Endothelial cell (in vitro differentiated cells): ENCODE results near the gene LDAF1. TPM values are rescaled to one million over a fixed set of nuclear protein-coding genes. Genes with fewer than 3 reads are reported as not detected.

Source experiments
- DNase-seq: peaks from one replicate; pipeline ENCODE4 v3.0.0; 2021; ENCODE audit warnings: low spot score
- H3K27ac Mint-ChIP-seq: one replicate; pipeline ENCODE4 v1.8.0; 2021; ENCODE audit warnings: mixed read lengths, inconsistent platforms; ENCODE audit not compliant: unreplicated experiment
- H3K27me3 Mint-ChIP-seq: one replicate; pipeline ENCODE4 v1.8.0; 2021; ENCODE audit warnings: mild to moderate bottlenecking, moderate library complexity, mixed read lengths, inconsistent platforms; ENCODE audit not compliant: unreplicated experiment
- H3K36me3 Mint-ChIP-seq: one replicate; pipeline ENCODE4 v1.8.0; 2021; ENCODE audit warnings: mild to moderate bottlenecking, low read depth, mixed read lengths, inconsistent platforms; ENCODE audit not compliant: unreplicated experiment
- H3K4me1 Mint-ChIP-seq: one replicate; pipeline ENCODE4 v1.8.0; 2021; ENCODE audit warnings: mild to moderate bottlenecking, mixed read lengths, inconsistent platforms; ENCODE audit not compliant: unreplicated experiment
- H3K4me3 Mint-ChIP-seq: one replicate; pipeline ENCODE4 v1.8.0; 2021; ENCODE audit warnings: mild to moderate bottlenecking, mixed read lengths, inconsistent platforms; ENCODE audit not compliant: unreplicated experiment
- H3K9me3 Mint-ChIP-seq: one replicate; pipeline ENCODE4 v1.8.0; 2021; ENCODE audit warnings: mixed read lengths, inconsistent platforms; ENCODE audit not compliant: unreplicated experiment
- CTCF ChIP-seq: fragments of 200-600 bp; sonication (generic); IDR thresholded peaks from one replicate; pipeline ENCODE4 v1.5.0; 2021; ENCODE audit warnings: antibody characterized with exemption; ENCODE audit not compliant: unreplicated experiment
- total RNA-seq: library from RNA; stranded (reverse); fragmentation: NEBNext Ultra II Directional; extraction: Animal tissue kit (Norgen Biotek cat#: 25700); gene quantifications from one replicate; pipeline ENCODE4 v1.2.1, GENCODE V29; 2021; ENCODE audit not compliant: unreplicated experiment

The LDAF1 gene
- total RNA-seq, 1 donor from 2014 or later: 27.9 TPM

DNA sequence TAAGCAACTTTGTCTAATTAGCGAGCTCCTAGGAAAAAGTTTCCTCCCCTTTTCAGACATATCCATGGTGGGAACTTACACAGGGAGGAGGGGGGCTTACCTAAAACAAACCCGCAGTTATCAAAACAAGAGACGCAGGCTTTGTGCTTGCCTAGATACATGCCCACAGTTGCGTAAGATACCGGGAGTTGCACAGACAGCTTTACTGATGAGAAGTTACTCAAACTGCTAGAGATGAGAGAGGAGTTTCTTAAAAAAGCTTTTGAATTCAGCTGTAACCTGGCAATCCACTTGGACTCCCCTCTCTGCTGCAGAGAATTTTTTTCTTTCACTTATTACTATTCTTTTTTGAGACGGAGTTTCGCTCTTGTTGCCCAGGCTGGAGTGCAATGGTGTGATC is 59.7 kb downstream of the LDAF1 start:
- Mint-ChIP-seq H3K27me3 (peaks cover 4% of the 10 kb centered on the region), H3K4me3 (no peak overlapping the region), H3K27ac (no peak overlapping the region), H3K36me3 (no peaks in the 10 kb centered on the region), H3K4me1 (peaks cover 26% of the 10 kb centered on the region), H3K9me3 (no peaks in the 10 kb centered on the region)
- no peak for DNase-seq
- TF ChIP-seq CTCF: no peak

DNA sequence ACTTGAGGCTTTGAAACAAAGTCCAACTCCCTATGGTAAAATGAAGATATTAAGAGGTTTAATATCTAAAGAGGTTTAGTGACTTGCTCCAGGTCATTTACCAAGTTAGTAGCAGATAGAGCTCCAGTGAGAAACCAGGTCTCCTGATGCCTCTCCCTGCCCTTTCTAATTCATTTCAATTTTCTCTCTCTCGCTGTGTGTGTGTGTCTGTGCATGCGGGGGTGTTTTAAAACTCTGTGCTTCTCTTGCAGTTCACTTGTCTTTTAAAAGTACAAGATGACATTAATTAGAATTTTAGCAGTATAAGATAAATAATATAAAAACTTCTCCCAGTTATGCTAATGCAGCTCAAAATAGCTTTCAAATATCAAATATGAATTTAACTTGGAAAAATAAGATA is 61.1 kb downstream of the LDAF1 start:
- Mint-ChIP-seq H3K27ac (no peak overlapping the region), H3K4me3 (no peak overlapping the region), H3K4me1 (peaks cover 26% of the 10 kb centered on the region), H3K9me3 (no peaks in the 10 kb centered on the region), H3K27me3 (peaks cover 4% of the 10 kb centered on the region), H3K36me3 (no peaks in the 10 kb centered on the region)
- DNase-seq: no peak
- TF ChIP-seq CTCF: no peak

DNA sequence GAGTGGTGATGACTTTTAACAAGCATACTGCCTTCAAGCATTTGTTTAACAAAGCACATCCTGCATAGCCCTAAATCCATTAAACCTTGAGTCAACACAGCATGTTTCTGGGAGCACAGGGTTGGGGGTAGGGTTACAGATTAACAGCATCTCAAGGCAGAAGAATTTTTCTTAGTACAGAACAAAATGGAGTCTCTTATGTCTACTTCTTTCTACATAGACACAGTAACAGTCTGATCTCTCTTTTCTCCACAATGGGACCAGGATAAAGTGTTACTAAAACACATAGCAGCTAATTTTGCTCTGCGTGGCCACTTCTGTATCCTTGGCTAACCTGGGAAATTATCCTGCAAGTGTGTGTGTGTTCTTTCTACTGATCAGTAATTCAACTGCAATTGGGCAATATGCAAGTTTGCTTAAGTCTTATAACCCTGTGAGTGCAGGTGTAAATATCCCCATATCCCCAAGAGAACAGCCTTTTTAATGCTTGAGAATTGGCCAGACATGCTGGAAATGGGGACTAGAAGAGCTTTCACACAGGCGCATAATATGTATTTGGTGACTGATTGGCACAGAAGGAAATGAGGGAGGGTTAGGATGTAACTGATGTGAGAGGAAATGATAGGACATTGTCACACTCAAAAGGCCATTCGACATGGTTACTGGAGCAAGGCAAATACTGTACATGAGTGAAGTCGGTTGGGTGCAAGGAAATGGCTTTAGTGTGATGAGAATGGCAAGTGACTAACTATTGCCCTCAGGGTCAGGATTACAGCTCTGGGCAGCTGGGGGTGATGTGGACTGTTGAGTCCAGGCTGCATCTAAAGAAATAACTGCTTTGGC is 64.2 kb downstream of the LDAF1 start:
- Mint-ChIP-seq H3K27me3 (peaks cover 6% of the 10 kb centered on the region), H3K27ac (no peak overlapping the region), H3K4me1 (peaks cover 22% of the 10 kb centered on the region), H3K4me3 (no peak overlapping the region), H3K9me3 (no peaks in the 10 kb centered on the region), H3K36me3 (no peaks in the 10 kb centered on the region)
- TF ChIP-seq CTCF: no peak
- no peak for DNase-seq

DNA sequence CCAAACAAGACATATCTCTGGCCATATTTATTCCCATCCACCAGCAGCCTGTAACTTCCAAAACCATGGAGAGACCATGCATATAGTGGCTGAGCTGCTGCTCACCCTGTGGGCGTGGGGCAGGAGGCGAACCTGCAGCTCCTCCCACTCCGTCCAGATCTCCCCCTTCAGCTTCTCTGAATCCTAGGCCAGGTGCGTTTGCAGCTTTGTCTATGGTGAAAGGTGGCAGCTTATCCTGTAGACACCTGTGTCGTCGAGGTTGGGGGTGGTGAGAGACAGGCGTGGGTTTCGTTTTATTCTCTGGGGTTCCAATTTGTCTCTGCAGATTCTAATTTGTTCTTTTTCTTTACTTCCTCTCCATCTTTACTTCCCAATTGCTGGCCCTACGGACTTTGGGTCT is 65.3 kb downstream of the LDAF1 start:
- H3K27ac Mint-ChIP-seq: no peak overlapping the region
- no peaks in the 10 kb centered on the region for H3K36me3 Mint-ChIP-seq
- peaks cover 6% of the 10 kb centered on the region for H3K27me3 Mint-ChIP-seq

More for the DNA sequence above, 65.3 kb downstream of the LDAF1 start:
- TF ChIP-seq CTCF: no peak
- Mint-ChIP-seq H3K4me1 (peaks cover 25% of the 10 kb centered on the region), H3K9me3 (no peaks in the 10 kb centered on the region), H3K4me3 (no peak overlapping the region)
- no peak for DNase-seq
